G401 (cell line): Measurements from ENCODE around the gene ATG5. TPM values are rescaled to one million over a fixed set of nuclear protein-coding genes. Genes with fewer than 3 reads are reported as not detected.
"Not testable (repeated sequence)": the region's sequence is repeated elsewhere in the genome, so short reads cannot be mapped to it uniquely, and the experiment has no call there.

Experiments
- DNase-seq: peaks from one replicate; pipeline ENCODE4 v3.0.0-alpha.2; 2015; ENCODE audit warnings: low spot score
- in situ Hi-C: cut with HindIII; loops from 2 replicates; pipeline ENCODE4 v1.10.0; 2016; ENCODE audit warnings: low sequenced_read_pairs, mixed read lengths
- total RNA-seq: library from RNA; depleted of rRNA; stranded (reverse); fragments of >200 nt; shearing (Covaris generic); gene quantifications from 2 replicates; pipeline ENCODE4 v1.2.3, GENCODE V29; 2014

The ATG5 gene
- total RNA-seq, 1 experiment from 2014 or later: 40.8 TPM

DNA sequence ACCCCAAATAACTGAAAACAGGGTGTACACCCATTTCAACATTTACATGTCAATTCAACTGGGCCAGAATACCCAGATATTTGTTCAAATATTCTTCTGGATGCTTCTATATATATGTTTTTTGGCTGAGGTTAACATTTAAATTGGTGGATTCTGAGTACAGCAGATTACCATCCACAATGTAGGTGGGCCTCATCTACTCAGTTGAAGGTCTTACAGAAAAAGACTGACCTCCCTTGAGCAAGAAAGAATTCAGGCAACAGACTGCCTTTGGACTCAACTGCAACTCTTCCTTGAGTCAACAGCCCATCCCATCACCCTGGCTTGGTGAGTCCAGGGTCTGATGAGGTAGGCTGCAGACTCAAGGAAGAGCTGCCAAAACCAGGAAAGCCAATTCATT, 84.1 kb downstream of the ATG5 start:
- DNase-seq: no peak
- in situ Hi-C loops: no loop called here

DNA sequence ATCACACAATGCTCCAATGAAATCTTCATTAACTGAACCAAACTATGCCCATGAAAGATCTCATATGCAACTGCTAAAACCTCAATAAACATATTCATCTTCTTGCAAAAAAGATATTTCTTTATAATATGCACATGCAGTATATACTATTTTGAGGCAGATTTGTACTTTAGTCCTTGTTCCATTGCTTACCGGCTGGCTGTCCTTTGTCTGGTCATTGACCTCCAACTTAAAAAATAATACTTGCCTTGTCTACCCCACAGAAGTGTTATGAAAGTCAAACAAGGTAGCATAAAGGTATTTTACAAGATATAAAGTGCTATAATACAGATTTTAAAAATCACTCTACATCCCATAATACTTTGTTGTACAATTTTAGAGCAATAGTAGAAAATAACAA, 88.3 kb downstream of the ATG5 start:
- no peak for DNase-seq
- in situ Hi-C loops: no loop called here

DNA sequence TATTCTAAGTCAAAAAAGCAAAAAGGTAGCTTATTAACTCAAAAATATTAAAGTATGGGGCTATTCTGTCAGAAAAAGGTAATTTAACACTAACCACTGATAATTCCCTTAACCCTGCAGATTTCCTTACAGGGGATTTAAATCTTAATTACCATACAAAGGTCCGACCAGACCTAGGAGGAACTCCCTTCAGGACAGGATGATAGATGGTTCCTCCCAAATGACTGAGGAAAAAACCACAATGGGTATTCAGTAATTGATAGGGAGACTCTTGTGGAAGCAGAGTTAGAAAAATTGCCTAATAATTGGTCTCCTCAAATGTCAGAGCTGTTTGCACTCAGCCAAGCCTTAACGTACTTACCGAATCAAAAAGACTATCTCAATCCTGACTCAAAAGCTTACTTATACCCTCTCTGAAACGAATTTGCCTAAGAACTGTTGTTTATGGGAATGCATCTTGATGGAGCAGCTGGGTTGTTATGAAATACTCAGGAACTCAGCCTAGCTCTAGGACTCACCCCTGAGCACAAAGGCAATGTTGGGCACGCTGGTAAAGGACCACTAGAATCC, 95.6 kb downstream of the ATG5 start:
- DNase-seq, in situ Hi-C loops: not testable (repeated sequence)

DNA sequence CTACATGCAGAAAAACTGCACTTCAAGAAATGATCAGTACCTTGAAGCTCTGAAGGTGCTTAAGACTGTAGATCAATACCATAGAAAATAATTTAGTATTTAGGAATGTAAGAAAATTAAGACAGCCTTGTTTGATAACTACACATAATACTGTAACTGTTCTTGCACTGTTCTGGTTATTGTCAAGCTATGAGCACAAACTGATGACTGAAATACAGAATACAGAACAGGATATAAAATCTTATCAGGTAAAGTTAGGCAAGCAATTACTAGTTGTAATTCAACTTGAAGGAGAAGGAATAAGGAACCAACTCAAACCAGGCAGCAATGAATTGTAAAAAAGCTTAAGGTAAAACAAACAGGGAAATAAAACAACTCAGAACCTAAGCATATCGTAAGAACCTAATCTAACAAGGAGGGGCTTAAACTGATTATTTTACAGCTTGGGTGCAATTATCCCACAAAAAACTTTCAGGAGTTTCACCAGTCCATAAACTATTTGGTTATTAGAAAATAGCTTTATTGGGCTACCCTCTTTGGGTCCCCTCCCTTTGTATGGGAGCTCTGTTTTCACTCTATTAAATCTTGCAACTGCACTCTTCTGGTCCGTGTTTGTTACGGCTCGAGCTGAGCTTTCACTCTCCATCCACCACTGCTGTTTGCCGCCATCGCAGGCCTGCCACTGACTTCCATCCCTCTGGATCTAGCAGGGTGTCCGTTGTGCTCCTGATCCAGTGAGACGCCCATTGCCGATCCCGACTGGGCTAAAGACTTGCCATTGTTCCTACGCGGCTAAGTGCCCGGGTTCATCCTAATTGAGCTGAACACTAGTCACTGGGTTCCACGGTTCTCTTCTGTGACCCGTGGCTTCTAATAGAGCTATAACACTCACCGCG, 97.7 kb downstream of the ATG5 start:
- no peak for DNase-seq

DNA sequence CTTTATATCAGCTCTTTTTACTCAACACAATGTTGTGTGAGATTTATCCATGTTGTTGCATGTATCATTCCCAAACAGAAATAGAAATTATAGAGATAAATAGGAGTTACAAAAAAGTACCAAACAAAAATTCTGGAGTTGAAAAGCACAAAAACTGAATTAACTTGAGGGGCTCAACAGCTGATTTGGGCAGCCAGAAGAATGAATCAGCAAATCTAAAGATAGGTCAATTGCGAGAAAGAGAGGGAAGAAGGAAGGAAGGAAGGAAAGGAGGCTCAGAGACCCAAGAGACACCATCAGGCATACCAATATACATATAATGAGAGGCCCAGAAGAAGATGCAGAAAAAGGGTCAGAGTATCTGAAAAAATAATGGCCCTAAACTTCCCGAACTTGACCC, 98.9 kb downstream of the ATG5 start:
- DNase-seq: no peak
- in situ Hi-C loops: no loop called here

More for the DNA sequence above, 97.7 kb downstream of the ATG5 start:
- in situ Hi-C loops: no loop called here

DNA sequence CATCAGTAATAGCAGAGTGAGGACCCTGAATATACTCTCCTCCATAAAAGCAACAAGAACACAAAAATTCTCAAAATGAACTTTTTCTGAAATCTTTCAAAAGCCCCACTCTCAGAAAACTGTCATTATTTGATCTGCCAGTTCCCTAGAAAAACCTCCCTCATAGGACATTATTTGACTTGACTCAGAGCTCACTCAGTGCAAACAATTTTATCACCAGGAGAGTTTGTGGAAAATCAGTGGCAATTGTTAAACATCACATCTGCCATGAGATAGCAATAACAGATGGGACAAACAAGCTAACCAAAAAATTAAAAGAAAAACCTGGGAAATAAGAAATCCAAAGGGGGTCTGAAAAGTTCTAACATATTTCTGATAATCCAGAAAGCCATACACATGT, 100.0 kb downstream of the ATG5 start:
- DNase-seq: no peak
- in situ Hi-C loops: no loop called here

DNA sequence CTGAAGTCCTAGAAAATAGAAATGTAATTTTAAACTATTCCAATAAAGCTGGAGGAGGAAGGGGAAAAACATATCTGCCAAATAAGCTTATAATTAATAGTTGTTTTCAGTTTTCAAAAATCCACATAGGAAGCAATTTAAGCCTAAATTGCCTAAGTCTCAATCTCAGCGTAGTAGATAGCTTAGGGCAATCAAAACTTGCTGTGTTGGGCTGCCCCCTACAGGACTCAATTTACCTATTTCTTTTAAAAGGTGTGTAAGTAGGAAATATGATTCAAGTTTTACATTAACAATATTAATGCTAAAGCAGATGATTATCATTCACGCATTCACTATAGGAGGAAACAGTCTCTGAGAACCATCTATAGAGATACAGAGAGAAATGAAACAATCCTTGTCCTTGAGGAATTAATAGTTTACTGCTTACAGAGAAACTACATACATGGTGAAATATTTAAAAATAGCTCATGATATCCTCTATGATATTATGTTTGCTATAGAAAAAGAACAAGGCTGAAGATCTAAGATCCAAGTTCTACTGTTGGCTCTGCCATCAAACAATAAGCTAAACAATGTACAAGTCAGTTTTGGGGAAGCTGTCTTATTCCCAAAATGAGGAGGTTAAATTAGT, 102.1 kb downstream of the ATG5 start:
- in situ Hi-C loops: no loop called here
- peak; percentile 85 for DNase-seq

DNA sequence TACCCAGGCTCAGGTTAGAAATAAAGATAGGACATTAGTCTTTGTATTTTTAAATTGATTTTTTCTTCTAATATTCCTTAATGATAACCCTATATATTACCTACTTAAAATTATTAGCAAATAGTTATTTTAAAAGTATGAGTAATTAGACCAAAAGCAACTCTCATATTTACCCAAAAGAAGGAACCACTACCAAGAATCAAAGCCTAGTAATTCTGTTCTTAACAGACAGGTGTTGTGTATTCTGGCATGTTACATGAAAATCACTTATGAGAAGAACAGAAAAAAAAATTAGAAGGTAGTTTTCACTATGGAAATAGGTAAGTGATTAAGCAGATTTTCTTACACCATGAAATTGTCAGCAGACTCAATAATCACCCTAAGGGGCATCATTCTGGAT, 105.1 kb downstream of the ATG5 start:
- in situ Hi-C loops: no loop called here

DNA sequence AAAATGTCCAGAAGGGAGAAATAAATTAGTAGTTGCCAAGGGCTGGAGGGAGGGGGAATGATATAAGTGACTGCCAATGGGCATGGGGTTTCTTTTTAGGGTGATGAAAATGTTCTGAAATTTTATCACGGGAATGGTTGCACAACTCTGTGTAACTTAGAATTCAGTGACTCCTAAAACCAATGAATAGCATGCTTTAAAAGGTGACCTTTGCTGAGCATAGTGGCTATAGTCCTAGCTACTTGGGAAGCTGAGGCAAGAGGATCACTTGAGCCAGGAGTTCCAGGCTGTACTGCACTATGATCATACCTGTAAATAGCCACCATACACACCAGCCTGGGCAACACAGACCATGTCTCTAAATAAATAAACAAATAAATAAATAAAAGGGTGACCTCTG, 109.0 kb downstream of the ATG5 start:
- in situ Hi-C loops: no loop called here
- no peak for DNase-seq

More for the DNA sequence above, 105.1 kb downstream of the ATG5 start:
- DNase-seq: no peak

DNA sequence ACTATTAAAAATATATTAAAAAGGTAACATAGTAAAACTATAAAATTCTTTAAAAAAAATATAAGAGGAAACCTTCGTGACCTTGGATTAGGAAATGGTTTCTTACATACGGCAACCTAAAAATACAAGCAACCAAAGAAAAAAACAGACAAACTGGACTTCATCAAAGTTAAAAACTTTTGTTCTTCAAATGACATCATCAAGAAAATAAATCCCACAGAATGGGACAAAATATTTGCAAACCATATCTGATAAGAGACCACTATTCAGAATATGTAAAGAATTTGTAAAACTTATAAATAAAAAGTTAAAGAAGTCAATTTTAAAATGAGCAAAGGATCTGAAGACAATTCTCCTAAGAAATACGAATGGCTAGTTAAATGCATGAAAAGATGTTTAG, 110.0 kb downstream of the ATG5 start:
- in situ Hi-C loops: no loop called here

DNA sequence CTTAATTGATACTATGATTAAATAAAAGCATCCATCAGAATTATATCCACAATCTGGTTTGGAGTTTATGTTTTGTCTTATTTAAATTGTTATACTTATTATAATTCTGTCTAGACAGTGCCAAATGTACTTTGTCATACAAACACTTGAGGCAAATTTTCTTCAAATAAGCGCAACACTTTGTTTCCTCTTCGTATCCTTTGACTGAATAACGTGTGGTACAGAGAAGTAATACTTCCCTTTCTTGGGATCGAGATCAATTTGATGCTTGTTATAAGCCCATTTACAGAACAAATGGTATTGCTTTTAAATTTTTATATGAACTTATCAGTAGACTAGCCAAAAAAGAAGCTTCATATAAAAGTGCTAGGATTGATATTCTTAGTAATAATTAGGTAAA, 111.0 kb downstream of the ATG5 start:
- in situ Hi-C loops: no loop called here
- DNase-seq: no peak

More for the DNA sequence above, 110.0 kb downstream of the ATG5 start:
- no peak for DNase-seq

DNA sequence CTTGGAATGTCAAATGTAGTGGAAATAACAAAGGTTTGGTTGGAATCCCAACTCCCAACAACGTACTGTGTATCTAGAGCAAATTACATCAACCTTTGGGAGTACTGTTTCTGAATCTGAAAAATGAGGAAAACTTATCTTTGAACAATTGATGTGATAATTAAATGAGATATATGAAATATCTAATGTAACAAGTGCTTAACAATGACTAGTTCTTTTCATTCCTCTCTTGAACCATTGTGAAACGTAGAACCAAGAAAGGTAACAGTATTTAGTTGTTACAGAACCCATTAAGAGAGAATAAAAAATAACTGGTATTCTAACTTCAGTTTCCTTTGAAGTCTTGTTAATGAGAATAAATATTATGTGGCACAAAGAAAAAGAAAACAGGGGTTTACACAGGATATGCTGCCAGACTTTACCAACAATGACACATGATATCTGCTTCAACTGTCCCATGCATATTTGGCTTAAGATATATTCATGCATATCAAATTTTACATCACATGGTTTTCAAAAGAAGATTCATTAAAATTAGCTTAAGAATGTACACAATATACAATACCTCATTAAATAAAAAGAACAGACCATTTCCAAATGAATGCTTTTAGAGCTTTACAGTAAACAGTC, 111.8 kb downstream of the ATG5 start:
- in situ Hi-C loops: no loop called here
- DNase-seq: no peak

DNA sequence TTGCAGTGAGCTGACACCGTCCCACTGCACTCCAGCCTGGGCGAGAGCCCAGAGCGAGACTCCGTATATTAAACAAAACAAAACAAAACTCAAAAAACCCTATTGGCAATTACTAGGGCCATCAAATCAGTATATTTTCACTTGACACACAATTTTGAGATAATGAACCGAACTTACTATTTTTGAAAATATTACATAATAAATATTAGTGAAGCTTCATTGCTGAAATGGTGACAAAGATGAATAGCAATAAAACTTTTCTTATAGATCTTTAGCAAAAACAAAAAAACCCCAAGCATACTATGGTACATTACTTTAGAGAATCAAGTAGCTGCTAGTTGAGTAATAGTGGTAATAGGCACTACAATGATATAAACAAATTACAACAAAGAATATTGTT, 113.0 kb downstream of the ATG5 start:
- in situ Hi-C loops: no loop called here
- no peak for DNase-seq

DNA sequence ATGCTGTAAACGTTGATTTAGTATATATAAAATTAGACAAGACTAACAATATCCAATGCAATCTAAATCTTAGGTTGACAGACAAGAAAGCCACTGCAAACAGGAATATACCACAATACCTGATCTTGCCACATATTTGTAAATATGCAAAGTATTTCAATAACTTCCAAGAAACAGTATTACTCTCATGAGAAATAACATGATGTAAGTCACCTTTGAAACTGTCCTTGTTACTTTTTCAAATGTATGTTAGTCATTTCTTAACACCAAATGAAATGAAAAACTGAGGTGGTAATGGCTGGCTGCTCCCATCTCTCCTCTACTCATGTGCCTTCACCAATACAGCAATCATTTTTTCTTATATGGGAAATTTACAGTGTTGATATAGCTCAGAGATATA, 118.7 kb downstream of the ATG5 start:
- in situ Hi-C loops: no loop called here
- no peak for DNase-seq

DNA sequence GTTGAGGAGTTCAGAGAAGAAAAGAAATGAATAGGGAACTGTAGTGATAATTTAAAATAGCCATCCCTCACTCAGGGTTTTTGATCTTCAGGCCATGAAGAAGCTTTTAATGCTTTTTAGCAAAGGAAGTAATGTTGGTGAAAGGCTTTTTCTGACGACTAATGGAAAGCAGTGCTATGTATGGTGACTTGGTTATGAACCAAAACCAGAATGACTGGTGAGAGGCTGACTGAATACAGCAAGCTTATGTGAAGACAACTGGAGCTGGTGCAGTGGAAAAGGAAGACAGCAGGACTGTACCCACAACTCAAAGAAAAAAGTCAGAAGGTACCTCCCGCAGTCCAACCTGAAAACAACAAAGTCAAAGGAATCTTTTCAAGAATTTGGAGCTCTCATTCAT, 120.6 kb downstream of the ATG5 start:
- DNase-seq: no peak
- in situ Hi-C loops: no loop called here

DNA sequence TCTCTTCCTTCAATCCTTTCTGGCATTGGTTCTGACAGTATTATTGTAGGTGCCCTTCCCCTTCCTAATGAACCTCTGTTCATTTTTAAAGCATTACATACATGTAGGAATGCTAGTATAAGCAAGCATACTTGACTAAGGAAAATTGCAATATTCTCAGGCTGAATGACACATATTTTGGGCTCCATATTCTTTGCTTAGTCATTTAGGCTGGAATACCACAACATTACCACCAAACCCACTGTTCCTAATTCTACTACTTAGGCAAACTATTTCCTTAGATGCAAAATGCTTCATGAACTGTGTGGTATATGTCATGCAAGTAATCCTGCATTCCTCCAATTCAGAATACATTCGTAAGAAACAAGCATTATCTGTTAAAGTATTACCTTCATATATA, 125.6 kb downstream of the ATG5 start:
- no peak for DNase-seq

DNA sequence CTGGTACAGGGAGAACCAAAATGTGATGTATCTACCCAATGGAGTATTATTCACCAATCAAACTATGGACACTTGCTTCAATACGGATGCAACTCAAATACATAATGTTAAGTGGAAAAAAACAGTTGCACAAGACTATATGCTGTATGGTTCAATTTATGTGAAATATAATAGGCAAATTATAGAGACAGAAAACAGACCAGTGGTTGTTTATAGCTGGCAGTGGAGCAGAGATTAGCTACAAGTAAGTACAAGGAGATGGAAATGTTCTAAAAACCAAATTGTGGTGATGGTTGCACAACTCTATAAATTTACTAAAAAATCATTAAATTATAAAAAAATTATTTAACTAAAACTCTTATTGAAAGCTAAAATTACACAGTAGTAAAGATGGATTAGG, 126.2 kb downstream of the ATG5 start:
- in situ Hi-C loops: no loop called here
- no peak for DNase-seq

More for the DNA sequence above, 125.6 kb downstream of the ATG5 start:
- in situ Hi-C loops: no loop called here

DNA sequence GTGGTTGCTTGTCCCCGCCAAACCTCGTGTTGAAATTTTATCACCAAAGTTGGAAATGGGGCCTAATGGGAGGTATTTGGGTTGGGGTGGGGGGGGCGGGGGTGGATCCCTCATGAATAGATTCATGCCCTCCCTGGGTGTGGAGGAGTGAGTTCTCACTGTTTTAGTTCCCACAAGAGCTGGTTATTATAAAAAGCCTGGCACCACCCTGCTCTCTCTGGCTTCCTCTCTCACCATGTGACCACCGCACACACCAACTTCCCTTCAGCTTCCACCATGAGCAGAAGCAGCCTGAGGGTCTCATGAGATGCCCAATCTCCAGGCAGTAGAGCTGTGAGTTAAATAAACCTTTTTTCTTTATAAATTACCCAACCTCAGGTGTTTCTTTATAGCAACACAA, 128.1 kb downstream of the ATG5 start:
- no peak for DNase-seq
- in situ Hi-C loops: no loop called here

DNA sequence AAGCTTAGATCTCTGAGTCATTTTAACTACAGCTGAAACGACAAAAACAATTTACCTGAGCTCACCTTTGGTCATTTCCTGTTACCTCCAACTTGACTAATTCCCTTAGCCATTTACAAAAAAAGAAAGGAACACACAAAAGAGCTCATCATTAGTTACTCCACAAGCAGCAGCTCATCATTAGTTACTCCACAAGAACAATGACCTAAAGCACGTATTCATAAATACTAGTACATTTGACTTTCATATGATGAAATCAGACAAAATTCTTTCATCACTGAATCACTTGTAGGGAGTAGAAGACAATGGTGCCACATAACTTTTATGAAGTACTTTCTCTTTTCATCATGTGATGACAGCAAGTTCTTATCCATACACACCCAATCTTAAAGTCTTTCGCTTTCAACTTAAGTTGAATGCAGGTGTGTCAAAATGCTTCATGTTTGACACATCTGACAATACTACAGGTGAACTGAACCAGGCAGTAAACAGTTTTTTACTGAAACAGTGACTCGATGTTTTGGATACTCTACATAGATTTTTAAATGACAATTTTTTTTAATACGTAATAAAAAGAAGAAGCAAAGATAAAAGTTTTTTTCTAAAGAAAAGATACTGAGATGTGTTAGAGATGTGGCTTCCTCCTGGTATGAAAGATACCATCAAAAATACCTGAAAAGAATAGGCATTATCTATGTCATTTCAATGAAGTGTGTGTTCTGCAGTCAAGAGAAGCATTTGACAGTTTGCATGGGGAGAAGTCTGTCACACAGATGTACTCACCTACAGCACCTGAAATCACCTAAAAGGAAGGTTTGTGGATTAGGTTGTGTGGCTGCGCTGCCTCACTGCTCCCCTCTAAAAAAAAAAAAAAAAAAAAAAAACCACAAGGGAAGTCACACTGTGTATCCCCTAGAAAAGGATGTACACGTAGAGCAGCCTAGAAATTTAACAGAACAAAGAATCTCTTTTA, 130.3 kb downstream of the ATG5 start:
- DNase-seq: no peak
- in situ Hi-C loops: no loop called here
